Fibroblast of mammary gland (primary cell): ENCODE results near the gene FICD.

ENCODE experiments used
- DNase-seq: peaks from one replicate; pipeline ENCODE4 v3.0.0-alpha.2; 2010; ENCODE audit warnings: low read depth
- H3K4me3 ChIP-seq: 2 replicates; pipeline ENCODE4 v1.5.1; 2011; ENCODE audit warnings: low read depth, mild to moderate bottlenecking, low read length, moderate library complexity; ENCODE audit not compliant: control insufficient read depth
- CTCF ChIP-seq: conservative IDR thresholded peaks from 2 replicates; pipeline ENCODE4 v1.5.1; 2011; ENCODE audit warnings: low read depth, low read length, inconsistent platforms; ENCODE audit not compliant: control insufficient read depth, insufficient read depth

FICD gene

GRCh38 chr12:108515916-108516315, 839 bp downstream of the FICD start:
- TF ChIP-seq CTCF: no peak
- no peak for DNase-seq
- H3K4me3 ChIP-seq: peak overlapping the region; percentile 78

DNA sequence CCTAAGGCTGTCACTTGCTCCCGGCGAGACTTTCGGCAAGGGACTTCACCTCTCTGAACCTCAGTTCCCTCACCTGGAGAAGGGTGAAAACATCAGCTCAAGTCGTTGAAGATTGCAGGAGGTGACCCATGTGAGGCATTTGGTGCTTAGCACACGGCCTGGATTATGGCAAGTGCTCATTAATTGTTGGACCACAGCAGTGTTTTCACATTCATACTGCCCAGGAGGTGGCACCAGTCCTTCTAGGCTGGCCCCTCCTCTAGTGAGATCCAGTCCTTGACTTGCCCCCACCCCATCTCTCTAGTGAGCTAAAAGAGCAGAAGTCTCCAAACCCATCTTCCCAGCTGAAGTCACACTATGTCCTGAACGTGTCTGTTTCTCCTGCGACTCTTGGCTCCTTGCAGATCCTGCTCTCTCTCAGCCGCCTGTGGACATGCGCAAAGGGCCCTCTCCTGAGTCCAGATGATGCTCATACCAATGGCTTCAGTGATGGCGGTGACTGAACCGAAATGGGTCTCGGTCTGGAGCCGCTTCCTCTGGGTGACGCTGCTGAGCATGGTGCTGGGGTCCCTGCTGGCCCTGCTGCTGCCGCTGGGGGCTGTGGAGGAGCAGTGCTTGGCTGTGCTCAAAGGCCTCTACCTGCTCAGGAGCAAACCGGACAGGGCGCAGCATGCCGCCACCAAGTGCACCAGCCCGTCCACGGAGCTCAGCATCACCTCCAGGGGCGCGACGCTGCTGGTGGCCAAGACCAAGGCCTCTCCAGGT, 1.6 kb downstream of the FICD start:
- DNase-seq: peak; percentile 21
- TF ChIP-seq CTCF: no peak
- no peak overlapping the region for H3K4me3 ChIP-seq

DNA sequence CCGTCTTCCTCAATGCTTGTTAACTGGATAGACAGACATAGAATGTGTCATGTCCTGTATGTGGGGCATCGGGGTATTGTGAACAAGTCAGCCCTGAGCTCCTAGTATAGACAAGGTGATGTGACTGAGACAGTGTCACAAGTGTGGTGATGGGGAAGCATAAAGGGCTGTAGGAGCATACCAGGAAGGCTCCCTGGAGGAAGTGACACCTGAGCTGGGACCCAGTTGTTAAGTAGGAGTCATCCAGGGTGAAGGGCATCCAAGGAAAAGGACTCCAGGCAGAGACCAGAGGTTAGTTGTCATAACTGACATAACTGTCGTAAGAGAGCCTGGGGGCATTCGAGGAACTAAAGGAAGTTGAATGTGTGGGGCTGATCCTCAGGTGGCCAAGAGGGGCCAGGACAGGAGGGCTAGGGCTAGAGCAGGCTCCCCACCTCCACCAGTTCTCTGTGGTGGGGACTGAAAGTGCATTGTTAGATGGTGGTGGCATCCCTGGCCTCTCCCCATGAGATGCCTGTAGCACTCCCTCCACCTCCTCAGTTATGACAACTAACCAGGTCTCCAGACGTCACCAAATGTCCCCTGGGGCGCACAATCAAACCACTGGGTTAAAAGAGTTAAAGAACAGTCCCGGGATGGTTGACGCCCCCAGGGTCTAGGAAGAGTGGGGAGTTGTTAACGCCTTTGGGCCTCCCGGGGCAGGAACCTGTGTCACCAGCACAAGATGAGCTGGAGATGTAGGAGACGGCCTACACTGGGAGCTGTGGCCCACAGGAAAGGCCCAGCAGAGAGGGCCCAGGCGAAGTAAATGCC, 2.4 kb downstream of the FICD start:
- no peak for DNase-seq
- no peak overlapping the region for H3K4me3 ChIP-seq
- no peak for TF ChIP-seq CTCF

DNA sequence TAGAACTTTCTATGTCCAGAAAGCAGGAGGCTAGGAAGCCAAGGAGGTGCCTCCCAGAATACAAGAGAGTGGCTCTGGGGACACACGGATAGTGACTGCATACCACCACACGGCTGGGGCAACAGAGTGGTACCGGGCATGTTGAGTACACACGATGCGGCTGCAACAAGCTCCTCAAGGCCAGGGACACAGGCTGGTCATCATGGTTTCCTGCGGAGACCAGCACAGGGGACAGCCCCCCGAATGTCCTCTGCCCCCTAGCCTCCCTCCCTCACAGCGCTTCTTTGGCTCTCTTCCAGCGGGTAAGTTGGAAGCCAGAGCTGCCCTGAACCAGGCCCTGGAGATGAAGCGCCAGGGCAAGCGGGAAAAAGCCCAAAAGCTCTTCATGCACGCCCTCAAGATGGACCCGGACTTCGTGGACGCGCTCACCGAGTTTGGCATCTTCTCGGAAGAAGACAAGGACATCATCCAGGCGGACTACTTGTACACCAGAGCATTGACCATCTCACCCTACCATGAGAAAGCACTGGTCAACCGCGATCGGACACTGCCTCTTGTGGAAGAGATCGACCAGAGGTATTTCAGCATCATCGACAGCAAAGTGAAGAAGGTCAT, 3.1 kb downstream of the FICD start:
- TF ChIP-seq CTCF: no peak
- no peak overlapping the region for H3K4me3 ChIP-seq
- DNase-seq: no peak

- no peak for TF ChIP-seq CTCF
- H3K4me3 ChIP-seq: no peak overlapping the region
- no peak for DNase-seq
Observed at GRCh38 chr12:108518716-108519496, 3.8 kb downstream of the FICD start.

DNA sequence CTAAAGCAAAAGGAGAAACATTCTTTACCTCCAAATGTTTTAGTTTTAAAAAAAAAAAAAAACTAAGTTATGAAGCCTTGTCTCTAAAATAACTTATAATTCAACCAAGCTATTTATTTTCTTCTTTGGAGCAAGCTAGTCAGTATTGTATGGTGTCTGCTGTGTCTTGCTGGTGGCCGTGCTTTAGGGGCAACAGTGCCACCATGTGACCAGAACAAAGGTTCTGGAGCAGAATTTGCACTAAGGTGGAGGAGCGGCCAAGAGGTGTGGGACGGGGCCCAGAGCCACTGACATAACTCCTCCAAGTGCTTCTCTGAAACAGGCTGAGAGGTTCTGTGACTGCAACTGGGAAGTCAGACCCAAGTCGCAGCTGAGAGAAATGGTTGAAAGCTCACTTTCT, 4.5 kb downstream of the FICD start:
- DNase-seq: no peak
- H3K4me3 ChIP-seq: no peak overlapping the region
- no peak for TF ChIP-seq CTCF
